GM20000 (cell line): ENCODE data around the gene RAVER2.

ENCODE experiments used
- DNase-seq: peaks from one replicate; pipeline ENCODE4 v3.0.0; 2012; ENCODE audit warnings: low spot score
- CTCF ChIP-seq: IDR thresholded peaks from 2 replicates; pipeline ENCODE4 v1.5.1; 2012; ENCODE audit warnings: mild to moderate bottlenecking, control low read depth; ENCODE audit errors: extremely low read depth, missing control alignments

RAVER2 gene

GRCh38 chr1:64822621-64823020 lies 77.7 kb downstream of the RAVER2 start:
- no peak for TF ChIP-seq CTCF
- no peak for DNase-seq

GRCh38 chr1:64823691-64824476 lies 79.0 kb downstream of the RAVER2 start:
- peak; percentile 56 for DNase-seq
- TF ChIP-seq CTCF = peak; percentile 60

- no peak for DNase-seq
- no peak for TF ChIP-seq CTCF
Measured at GRCh38 chr1:64826991-64827390, 82.1 kb downstream of the RAVER2 start.

GRCh38 chr1:64828829-64829228 lies 84.0 kb downstream of the RAVER2 start:
- TF ChIP-seq CTCF = no peak
- DNase-seq = no peak

GRCh38 chr1:64829411-64830029 lies 84.6 kb downstream of the RAVER2 start:
- DNase-seq = no peak
- TF ChIP-seq CTCF = no peak

- TF ChIP-seq CTCF = no peak
- DNase-seq = no peak
Measured at GRCh38 chr1:64830030-64830651, 85.3 kb downstream of the RAVER2 start.

GRCh38 chr1:64834734-64835133 lies 89.9 kb downstream of the RAVER2 start:
- DNase-seq = no peak
- TF ChIP-seq CTCF = no peak
